Measurements from ENCODE around the gene LLGL1. TPM values are rescaled to one million over a fixed set of nuclear protein-coding genes. Genes with fewer than 3 reads are reported as not detected.

LLGL1 gene
- total RNA-seq, 1 experiment from 2014 or later: 30.2 TPM

- no peak for TF ChIP-seq EZH2 (IDR thresholded peaks at IDR 0.05; ENCODE audit: borderline replicate concordance, low read depth, low read length, poor library complexity, severe bottlenecking)
- TF ChIP-seq CTCF (conservative IDR thresholded peaks at IDR 0.05; ENCODE audit: low read depth, low read length): no peak
- Histone ChIP-seq H3K27me3 (replicated peaks; ENCODE audit: insufficient read depth, low read depth, low read length, poor library complexity) (no peaks in the 10 kb centered on the region), H3K9me3 (ENCODE audit: low read depth, low read length, poor library complexity, severe bottlenecking) (no peaks in the 10 kb centered on the region), H3K4me1 (ENCODE audit: insufficient read depth, low read length, poor library complexity, severe bottlenecking) (peaks cover 6% of the 10 kb centered on the region), H3K36me3 (ENCODE audit: insufficient read depth, low read length, poor library complexity, severe bottlenecking) (peaks cover 5% of the 10 kb centered on the region), H3K4me3 (ENCODE audit: low read depth, low read length, poor library complexity, severe bottlenecking) (no peak overlapping the region), H3K27ac (ENCODE audit: low read depth, low read length, poor library complexity, severe bottlenecking) (no peak overlapping the region)
- POLR2A ChIA-PET (ENCODE audit: low non-redundant PET): no interaction called here
- BruUV-seq (replicated peaks): no TSS peak
- CTCF ChIA-PET: no interaction called here
- no peak for DNase-seq (ENCODE audit: low spot score)
- intact Hi-C loops (cut with micrococcal nuclease; ENCODE audit: unreplicated experiment): no loop called here
Measured at GRCh38 chr17:18229771-18230170, 4.3 kb downstream of the LLGL1 start.

- H3K27ac ChIP-seq (ENCODE audit: low read depth, low read length, poor library complexity, severe bottlenecking): no peak overlapping the region
- peaks cover 11% of the 10 kb centered on the region for H3K36me3 ChIP-seq (ENCODE audit: insufficient read depth, low read length, poor library complexity, severe bottlenecking)
- CTCF ChIA-PET: no interaction called here
- POLR2A ChIA-PET (ENCODE audit: low non-redundant PET): no interaction called here
- no peaks in the 10 kb centered on the region for H3K9me3 ChIP-seq (ENCODE audit: low read depth, low read length, poor library complexity, severe bottlenecking)
- no peaks in the 10 kb centered on the region for H3K27me3 ChIP-seq (replicated peaks; ENCODE audit: insufficient read depth, low read depth, low read length, poor library complexity)
- H3K4me3 ChIP-seq (ENCODE audit: low read depth, low read length, poor library complexity, severe bottlenecking): no peak overlapping the region
- peaks cover 6% of the 10 kb centered on the region for H3K4me1 ChIP-seq (ENCODE audit: insufficient read depth, low read length, poor library complexity, severe bottlenecking)
- TF ChIP-seq EZH2 (IDR thresholded peaks at IDR 0.05; ENCODE audit: borderline replicate concordance, low read depth, low read length, poor library complexity, severe bottlenecking) (no peak), CTCF (conservative IDR thresholded peaks at IDR 0.05; ENCODE audit: low read depth, low read length) (no peak)
- intact Hi-C loops (cut with micrococcal nuclease; ENCODE audit: unreplicated experiment): no loop called here
- no TSS peak for BruUV-seq (replicated peaks)
- no peak for DNase-seq (ENCODE audit: low spot score)
Measured at GRCh38 chr17:18230288-18231141, 5.1 kb downstream of the LLGL1 start.

- Histone ChIP-seq H3K36me3 (ENCODE audit: insufficient read depth, low read length, poor library complexity, severe bottlenecking) (peaks cover 12% of the 10 kb centered on the region), H3K9me3 (ENCODE audit: low read depth, low read length, poor library complexity, severe bottlenecking) (no peaks in the 10 kb centered on the region), H3K4me1 (ENCODE audit: insufficient read depth, low read length, poor library complexity, severe bottlenecking) (peaks cover 5% of the 10 kb centered on the region), H3K27ac (ENCODE audit: low read depth, low read length, poor library complexity, severe bottlenecking) (no peak overlapping the region), H3K27me3 (replicated peaks; ENCODE audit: insufficient read depth, low read depth, low read length, poor library complexity) (no peaks in the 10 kb centered on the region), H3K4me3 (ENCODE audit: low read depth, low read length, poor library complexity, severe bottlenecking) (no peak overlapping the region)
- ChIA-PET POLR2A (ENCODE audit: low non-redundant PET) (no interaction called here), CTCF (no interaction called here)
- DNase-seq (ENCODE audit: low spot score): no peak
- TF ChIP-seq EZH2 (IDR thresholded peaks at IDR 0.05; ENCODE audit: borderline replicate concordance, low read depth, low read length, poor library complexity, severe bottlenecking): no peak
- no peak for TF ChIP-seq CTCF (conservative IDR thresholded peaks at IDR 0.05; ENCODE audit: low read depth, low read length)
- no TSS peak for BruUV-seq (replicated peaks)
- intact Hi-C loops (cut with micrococcal nuclease; ENCODE audit: unreplicated experiment): no loop called here
Measured at GRCh38 chr17:18231164-18231563, 5.7 kb downstream of the LLGL1 start.
